SK-N-SH (cell line): Measurements from ENCODE around the gene FOSB. TPM values are rescaled to one million over a fixed set of nuclear protein-coding genes. Genes with fewer than 3 reads are reported as not detected.

Experiments used
- CTCF ChIA-PET: fragments of 300-600, 350-600 bp; formaldehyde crosslinking; extraction: SDS; loops from one replicate; lab custom pipeline; 2021; lab: Yijun Ruan, JAX
- POLR2A ChIA-PET: fragments of 350-600 bp; sonication (Branson Sonifier 250); formaldehyde crosslinking; extraction: SDS; loops from one replicate; lab custom pipeline; 2020; ENCODE audit warnings: antibody characterized with exemption, inconsistent platforms; lab: Yijun Ruan, JAX
- DNase-seq: peaks from one replicate; pipeline ENCODE4 v3.0.0; 2012
- H2AFZ ChIP-seq: fragments of 200-600 bp; sonication (generic); 2 replicates; pipeline ENCODE4 v1.8.1; 2016; ENCODE audit warnings: antibody characterized with exemption, mild to moderate bottlenecking, low read depth
- H3F3A ChIP-seq: fragments of 200-600 bp; sonication (generic); replicated peaks from 2 replicates; pipeline ENCODE3; 2016; ENCODE audit warnings: antibody characterized with exemption, mild to moderate bottlenecking; ENCODE audit not compliant: insufficient read depth
- H3K27ac ChIP-seq, 2 experiments: fragments of 200-500 bp in 1 of 2; fragments of 200-600 bp in 1 of 2; sonication (Bioruptor generic) in 1 of 2; sonication (generic), shearing (Covaris generic) in 1 of 2; 2 replicates each; pipeline versions ENCODE4 v1.5.1 to v1.6.1; 2014 to 2016; ENCODE audit warnings: low read depth in 2 of 2, inconsistent platforms in 1 of 2, low read length in 1 of 2, mild to moderate bottlenecking in 1 of 2, mixed read lengths in 1 of 2
- H3K27me3 ChIP-seq: fragments of 200-600 bp; sonication (generic), shearing (Covaris generic); 2 replicates; pipeline ENCODE4 v1.6.1; 2016; ENCODE audit warnings: mixed run types; ENCODE audit not compliant: insufficient read depth
- H3K36me3 ChIP-seq, 2 experiments: fragments of 200-500 bp in 1 of 2; fragments of 200-600 bp in 1 of 2; sonication (Bioruptor generic) in 1 of 2; sonication (generic) in 1 of 2; replicated peaks in 1 of 2; 2 replicates each; pipeline versions ENCODE3 to v1.5.1; 2014 to 2016; ENCODE audit warnings: low read length in 1 of 2, mild to moderate bottlenecking in 1 of 2; ENCODE audit not compliant: insufficient read depth in 2 of 2, control insufficient read depth in 1 of 2
- H3K4me1 ChIP-seq, 2 experiments: fragments of 200-500 bp in 1 of 2; fragments of 200-600 bp in 1 of 2; sonication (Bioruptor generic) in 1 of 2; sonication (generic), shearing (Covaris generic) in 1 of 2; 2 replicates each; pipeline versions ENCODE4 v1.5.1 to v1.6.1; 2014 to 2016; ENCODE audit warnings: low read depth in 1 of 2, low read length in 1 of 2, mixed run types in 1 of 2; ENCODE audit not compliant: insufficient read depth in 2 of 2, control insufficient read depth in 1 of 2
- H3K4me2 ChIP-seq: fragments of 200-600 bp; sonication (generic), shearing (Covaris generic); 2 replicates; pipeline ENCODE4 v1.6.1; 2017; ENCODE audit warnings: mixed run types
- H3K4me3 ChIP-seq, 2 experiments: fragments of 200-500 bp in 1 of 2; fragments of 200-600 bp in 1 of 2; sonication (Bioruptor generic) in 1 of 2; sonication (generic), shearing (Covaris generic) in 1 of 2; 2 replicates each; pipeline versions ENCODE4 v1.5.1 to v1.8.1; 2014 to 2016; ENCODE audit warnings: low read depth in 2 of 2, inconsistent platforms in 1 of 2, low read length in 1 of 2, mild to moderate bottlenecking in 1 of 2, mixed read lengths in 1 of 2, moderate library complexity in 1 of 2
- H3K79me2 ChIP-seq: fragments of 200-600 bp; sonication (generic); 2 replicates; pipeline ENCODE4 v1.8.1; 2017; ENCODE audit warnings: mild to moderate bottlenecking; ENCODE audit not compliant: insufficient read depth
- H3K9ac ChIP-seq: fragments of 200-600 bp; sonication (generic); 2 replicates; pipeline ENCODE4 v1.6.1; 2017; ENCODE audit warnings: mixed run types
- H3K9me2 ChIP-seq: fragments of 200-600 bp; sonication (generic); 2 replicates; pipeline ENCODE4 v1.6.1; 2017; ENCODE audit warnings: mixed run types
- H3K9me3 ChIP-seq: fragments of 200-600 bp; sonication (generic); 2 replicates; pipeline ENCODE4 v1.6.1; 2017; ENCODE audit warnings: mixed run types, mild to moderate bottlenecking, moderate library complexity
- H4K20me1 ChIP-seq: fragments of 200-600 bp; sonication (generic); 2 replicates; pipeline ENCODE4 v1.6.1; 2017; ENCODE audit warnings: mild to moderate bottlenecking, mixed run types; ENCODE audit not compliant: insufficient read depth
- CHD2 ChIP-seq: fragments of 150-350 bp; IDR thresholded peaks from 2 replicates; pipeline ENCODE4 v1.6.1; 2018; ENCODE audit warnings: low read length; ENCODE audit not compliant: partially characterized antibody
- CTCF ChIP-seq: fragments of 200-600 bp; sonication (generic); IDR thresholded peaks from 2 replicates; pipeline ENCODE4 v1.6.1; 2017; ENCODE audit warnings: antibody characterized with exemption, mild to moderate bottlenecking, moderate library complexity
- ELF1 ChIP-seq: IDR thresholded peaks from 2 replicates; pipeline ENCODE4 v1.4.0; 2012
- FOXM1 ChIP-seq: IDR thresholded peaks from 2 replicates; pipeline ENCODE4 v1.4.0; 2012; ENCODE audit warnings: low read depth, mild to moderate bottlenecking
- JUND ChIP-seq: IDR thresholded peaks from 2 replicates; pipeline ENCODE4 v1.4.0; 2012
- MEF2A ChIP-seq: IDR thresholded peaks from 2 replicates; pipeline ENCODE4 v1.4.0; 2012; ENCODE audit warnings: low read depth, borderline replicate concordance
- NFIC ChIP-seq: IDR thresholded peaks from 2 replicates; pipeline ENCODE4 v1.4.0; 2012; ENCODE audit warnings: borderline replicate concordance
- RAD21 ChIP-seq: IDR thresholded peaks from 2 replicates; pipeline ENCODE4 v1.6.1; 2012; ENCODE audit warnings: mild to moderate bottlenecking, low read length
- RCOR1 ChIP-seq: fragments of 150-350 bp; IDR thresholded peaks from 2 replicates; pipeline ENCODE4 v1.6.1; 2017; ENCODE audit warnings: antibody characterized with exemption, low read length
- REST ChIP-seq: IDR thresholded peaks from 2 replicates; pipeline ENCODE4 v1.6.1; 2012; ENCODE audit warnings: mild to moderate bottlenecking, low read depth, low read length, moderate library complexity
- RFX5 ChIP-seq: IDR thresholded peaks from 2 replicates; pipeline ENCODE4 v1.6.1; 2012; ENCODE audit warnings: mild to moderate bottlenecking, improper control_type of control experiment, low read length
- RXRA ChIP-seq: IDR thresholded peaks from 2 replicates; pipeline ENCODE4 v1.4.0; 2012; ENCODE audit warnings: low read depth, mild to moderate bottlenecking, borderline replicate concordance
- SIN3A ChIP-seq: IDR thresholded peaks from 2 replicates; pipeline ENCODE4 v1.6.1; 2012; ENCODE audit warnings: low read depth, mild to moderate bottlenecking, low read length, moderate library complexity, borderline replicate concordance
- SMC3 ChIP-seq: IDR thresholded peaks from 2 replicates; pipeline ENCODE4 v1.6.1; 2012; ENCODE audit warnings: low read depth, low read length, improper control_type of control experiment
- TAF1 ChIP-seq: IDR thresholded peaks from 2 replicates; pipeline ENCODE4 v1.6.1; 2012; ENCODE audit warnings: low read depth, mild to moderate bottlenecking, low read length, moderate library complexity, borderline replicate concordance
- TCF12 ChIP-seq: IDR thresholded peaks from 2 replicates; pipeline ENCODE4 v1.4.0; 2012
- TEAD4 ChIP-seq: IDR thresholded peaks from 2 replicates; pipeline ENCODE4 v1.4.0; 2012; ENCODE audit warnings: mild to moderate bottlenecking, borderline replicate concordance; ENCODE audit not compliant: insufficient read depth
- USF1 ChIP-seq: IDR thresholded peaks from 2 replicates; pipeline ENCODE4 v1.4.0; 2012; ENCODE audit warnings: low read depth, borderline replicate concordance
- YY1 ChIP-seq: IDR thresholded peaks from 2 replicates; pipeline ENCODE4 v1.4.0; 2012; ENCODE audit warnings: low read depth, mild to moderate bottlenecking
- ZBTB33 ChIP-seq: IDR thresholded peaks from 2 replicates; pipeline ENCODE4 v1.4.0; 2012; ENCODE audit warnings: low read depth, borderline replicate concordance
- WGBS: methylation state at CpG from one replicate; pipeline ENCODE4 v1.1.6; 2017; ENCODE audit warnings: low lambda C conversion rate; 5-methylcytosine and 5-hydroxymethylcytosine counted together
- polyA plus RNA-seq, 3 experiments: library from polyadenylated mRNA; depleted of rRNA; stranded (reverse); fragments of >200 nt; gene quantifications; 2 replicates each; pipeline ENCODE4 v1.2.3, GENCODE V29; 2012
- TF ChIP-seq, protein P1 (sequence below): fragments of 150-350 bp; IDR thresholded peaks from 2 replicates; pipeline ENCODE4 v1.6.1; 2017; ENCODE audit warnings: antibody characterized with exemption, low read length, low read depth, borderline replicate concordance
- TF ChIP-seq, protein P2 (sequence below): IDR thresholded peaks from 2 replicates; pipeline ENCODE4; 2012

FOSB gene
- polyA plus RNA-seq, 1 of the 3 experiments (the other 2 are of a cell fraction): 78.2 TPM

- peaks cover 7% of the 10 kb centered on the region for H3F3A ChIP-seq
- TF ChIP-seq RXRA (no peak), USF1 (no peak), TEAD4 (0 out of 2 replicates have a peak, but pooled peaks have one; percentile 24), YY1 (no peak), TCF12 (no peak), RAD21 (no peak), SIN3A (no peak; the same call in 1 of the 2 replicates), ZBTB33 (no peak), CHD2 (no peak), ELF1 (peak; percentile 55), NFIC (no peak), SMC3 (no peak), FOXM1 (no peak), CTCF (no peak), RCOR1 (no peak), RFX5 (peak; percentile 89), TAF1 (0 out of 2 replicates have a peak, but pooled peaks have one; percentile 7), JUND (no peak), MEF2A (peak; percentile 50; the same call in 1 of the 2 replicates), REST (no peak)
- TF ChIP-seq, protein P1, sequence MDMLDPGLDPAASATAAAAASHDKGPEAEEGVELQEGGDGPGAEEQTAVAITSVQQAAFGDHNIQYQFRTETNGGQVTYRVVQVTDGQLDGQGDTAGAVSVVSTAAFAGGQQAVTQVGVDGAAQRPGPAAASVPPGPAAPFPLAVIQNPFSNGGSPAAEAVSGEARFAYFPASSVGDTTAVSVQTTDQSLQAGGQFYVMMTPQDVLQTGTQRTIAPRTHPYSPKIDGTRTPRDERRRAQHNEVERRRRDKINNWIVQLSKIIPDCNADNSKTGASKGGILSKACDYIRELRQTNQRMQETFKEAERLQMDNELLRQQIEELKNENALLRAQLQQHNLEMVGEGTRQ: no peak
- TF ChIP-seq, protein P2, sequence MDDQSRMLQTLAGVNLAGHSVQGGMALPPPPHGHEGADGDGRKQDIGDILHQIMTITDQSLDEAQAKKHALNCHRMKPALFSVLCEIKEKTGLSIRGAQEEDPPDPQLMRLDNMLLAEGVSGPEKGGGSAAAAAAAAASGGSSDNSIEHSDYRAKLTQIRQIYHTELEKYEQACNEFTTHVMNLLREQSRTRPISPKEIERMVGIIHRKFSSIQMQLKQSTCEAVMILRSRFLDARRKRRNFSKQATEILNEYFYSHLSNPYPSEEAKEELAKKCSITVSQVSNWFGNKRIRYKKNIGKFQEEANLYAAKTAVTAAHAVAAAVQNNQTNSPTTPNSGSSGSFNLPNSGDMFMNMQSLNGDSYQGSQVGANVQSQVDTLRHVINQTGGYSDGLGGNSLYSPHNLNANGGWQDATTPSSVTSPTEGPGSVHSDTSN: no peak
Observed at GRCh38 chr19:45469132-45469944, 1.5 kb downstream of the FOSB start.

More at GRCh38 chr19:45469132-45469944, 1.5 kb downstream of the FOSB start:
- ChIA-PET POLR2A (interaction anchor here (0.7 to 1.7 kb wide), 3 partner anchors 10 to 65 kb away, joined by 3 to 11 read pairs (median 4); partner anchors contain the start of gene PPP1R13L), CTCF (interaction anchor here (1.1 to 27.6 kb wide), 6 partner anchors 10 to 37 kb away, joined by 3 to 870 read pairs (median 16); no protein-coding TSS in a partner anchor)
- Histone ChIP-seq H3K27me3 (no peaks in the 10 kb centered on the region), H3K9me2 (no peaks in the 10 kb centered on the region), H3K36me3 (no peaks in the 10 kb centered on the region), H3K4me1 (peaks cover 0 to 19% of the 10 kb centered on the region in 2 experiments; a peak in 1 of 4 replicates), H3K79me2 (no peaks in the 10 kb centered on the region), H2AFZ (peak overlapping the region; percentile 80; the same call in 1 of the 2 replicates), H3K27ac (peak overlapping the region; percentile 78 to 95), H3K9me3 (no peaks in the 10 kb centered on the region), H3K4me3 (peak overlapping the region; percentile 81 to 84), H3K9ac (peak overlapping the region; percentile 97), H3K4me2 (peak overlapping the region; percentile 99), H4K20me1 (peaks cover 40% of the 10 kb centered on the region; the same call in 1 of the 2 replicates)
- DNase-seq: peak; percentile 93
- WGBS: under 1% methylated on average over 54 of the region's 66 CpGs
